Breast epithelium (tissue), 4 donors: ENCODE measurements around the gene HENMT1. TPM values are rescaled to one million over a fixed set of nuclear protein-coding genes. Genes with fewer than 3 reads are reported as not detected.
"Not testable (repeated sequence)": the region's sequence is repeated elsewhere in the genome, so short reads cannot be mapped to it uniquely, and the experiment has no call there.

Experiments used
- DNase-seq, 2 donors: peaks; one replicate each; pipeline ENCODE4 v3.0.0-alpha.2; 2019; ENCODE audit warnings: low spot score in 2 of 2
- H3K27ac ChIP-seq, 2 donors: fragments of 200-600 bp; sonication (generic) in 1 of 2; one replicate each; pipeline ENCODE4 v1.5.1; 2016 to 2019; ENCODE audit warnings: mild to moderate bottlenecking in 1 of 2
- H3K27me3 ChIP-seq, 2 donors: fragments of 200-600 bp; sonication (generic) in 1 of 2; one replicate each; pipeline versions ENCODE4 v1.5.1 to v1.6.0; 2017 to 2019; ENCODE audit warnings: control low read depth in 1 of 2, mild to moderate bottlenecking in 1 of 2
- H3K36me3 ChIP-seq: fragments of 200-600 bp; one replicate; pipeline ENCODE4 v1.5.1; 2019
- H3K4me1 ChIP-seq, 2 donors: fragments of 200-600 bp; sonication (generic); one replicate each; pipeline ENCODE4 v1.5.1; 2016 to 2019; ENCODE audit warnings: control low read depth in 1 of 2
- H3K4me3 ChIP-seq, 3 donors: fragments of 200-600 bp; sonication (generic); 1 replicate in 2 of 3; 2 replicates in 1 of 3; pipeline ENCODE4 v1.5.1; 2016 to 2019; ENCODE audit warnings: mild to moderate bottlenecking in 3 of 3, moderate library complexity in 2 of 3
- H3K9me3 ChIP-seq, 2 donors: fragments of 200-600 bp; sonication (generic) in 1 of 2; one replicate each; pipeline ENCODE4 v1.5.1; 2016 to 2019; ENCODE audit warnings: control low read depth in 1 of 2
- CTCF ChIP-seq, 3 donors: fragments of 450-650 bp; IDR thresholded peaks; one replicate each; pipeline ENCODE4 v1.5.1; 2016 to 2017; ENCODE audit warnings: antibody characterized with exemption in 3 of 3, mild to moderate bottlenecking in 3 of 3, moderate library complexity in 3 of 3
- POLR2A ChIP-seq: fragments of 450-650 bp; IDR thresholded peaks from one replicate; pipeline ENCODE4 v1.6.1; 2016; ENCODE audit warnings: antibody characterized with exemption, mild to moderate bottlenecking, moderate library complexity
- POLR2AphosphoS5 ChIP-seq, 3 donors: sonication (generic); formaldehyde crosslinking; IDR thresholded peaks; one replicate each; pipeline ENCODE4 v1.6.1; 2017; ENCODE audit warnings: antibody characterized with exemption in 3 of 3
- intact Hi-C: fragments of 100-400 bp; cut with DNase I; formaldehyde crosslinking; loops from one replicate; pipeline ENCODE4 v1.15.1; 2023; ENCODE audit warnings: low total_unique reads
- total RNA-seq, 3 donors: library from RNA; depleted of rRNA; stranded (reverse); fragments of >200 nt; gene quantifications; one replicate each; pipeline ENCODE4 v1.1.0, GENCODE V29; 2016

The HENMT1 gene
- total RNA-seq, 3 donors from 2014 or later = 5.2 to 6.9 (median 6.6) TPM

- TF ChIP-seq CTCF (IDR thresholded peaks at IDR 0.05) = no peak
- no peak for TF ChIP-seq POLR2AphosphoS5 (IDR thresholded peaks at IDR 0.05)
- no peak for TF ChIP-seq POLR2A
- Histone ChIP-seq H3K36me3 (no peaks in the 10 kb centered on the region), H3K27ac (peak overlapping the region in 1 of 2 donors; percentile 25), H3K4me1 (peaks cover 0 to 5% of the 10 kb centered on the region in 2 donors), H3K4me3 (no peak overlapping the region), H3K27me3 (no peaks in the 10 kb centered on the region), H3K9me3 (no peaks in the 10 kb centered on the region)
- no peak for DNase-seq
- intact Hi-C loops = loop anchor here (10.0 kb wide), 1 partner anchor 130 kb away; no protein-coding TSS in a partner anchor
Observed at GRCh38 chr1:108644984-108645383, 15.9 kb downstream of the HENMT1 start.

DNA sequence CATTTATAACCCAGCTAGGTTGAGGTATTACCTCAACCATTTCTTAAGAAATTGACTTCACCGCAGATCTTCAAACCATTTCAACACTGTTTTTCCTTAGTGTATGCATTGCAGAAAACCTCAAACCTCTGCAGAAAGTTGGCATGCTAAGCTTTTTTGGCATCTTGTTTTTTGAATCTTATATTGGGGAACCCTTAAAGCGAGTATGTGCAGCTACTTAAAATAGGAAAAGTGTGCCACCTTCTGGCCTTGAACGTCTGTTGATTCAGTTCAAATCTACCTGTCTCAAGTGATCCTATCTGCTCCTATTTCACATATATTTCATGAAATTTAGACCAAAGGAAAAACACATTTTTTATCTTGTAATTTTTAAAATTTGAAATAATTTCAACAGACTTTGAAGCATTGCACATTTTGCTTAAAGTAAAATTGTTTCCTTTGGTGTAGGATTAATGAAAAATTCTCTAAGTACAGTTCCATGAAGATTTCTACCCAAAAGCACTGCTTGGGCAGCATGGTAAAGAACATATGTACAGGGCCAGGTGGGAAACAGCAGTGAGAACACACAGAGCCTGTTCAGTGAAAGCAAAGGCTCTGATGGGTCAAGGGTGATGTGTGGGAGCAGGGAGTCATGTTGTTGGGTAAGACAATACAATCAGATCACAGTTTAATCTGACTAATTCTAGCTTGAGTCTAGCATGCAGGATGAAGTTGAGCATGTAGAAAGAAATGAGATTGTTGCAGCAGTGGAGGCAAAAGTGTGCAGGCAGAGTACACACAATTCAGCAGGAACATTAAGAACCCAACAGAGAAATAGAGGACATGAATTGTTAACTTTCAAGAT, 17.2 kb downstream of the HENMT1 start:
- H3K9me3 ChIP-seq = no peaks in the 10 kb centered on the region
- peak in 1 of 2 donors; percentile 54 for DNase-seq
- no peak overlapping the region for H3K27ac ChIP-seq
- TF ChIP-seq POLR2A (no peak), CTCF (IDR thresholded peaks at IDR 0.05) (peak; percentile 56 to 76 (median 75)), POLR2AphosphoS5 (IDR thresholded peaks at IDR 0.05) (no peak)
- no peak overlapping the region for H3K4me3 ChIP-seq
- intact Hi-C loops = loop anchor here (10.0 kb wide), 1 partner anchor 129 kb away; no protein-coding TSS in a partner anchor
- no peaks in the 10 kb centered on the region for H3K36me3 ChIP-seq
- H3K27me3 ChIP-seq = no peaks in the 10 kb centered on the region
- H3K4me1 ChIP-seq = peaks cover 0 to 5% of the 10 kb centered on the region in 2 donors

DNA sequence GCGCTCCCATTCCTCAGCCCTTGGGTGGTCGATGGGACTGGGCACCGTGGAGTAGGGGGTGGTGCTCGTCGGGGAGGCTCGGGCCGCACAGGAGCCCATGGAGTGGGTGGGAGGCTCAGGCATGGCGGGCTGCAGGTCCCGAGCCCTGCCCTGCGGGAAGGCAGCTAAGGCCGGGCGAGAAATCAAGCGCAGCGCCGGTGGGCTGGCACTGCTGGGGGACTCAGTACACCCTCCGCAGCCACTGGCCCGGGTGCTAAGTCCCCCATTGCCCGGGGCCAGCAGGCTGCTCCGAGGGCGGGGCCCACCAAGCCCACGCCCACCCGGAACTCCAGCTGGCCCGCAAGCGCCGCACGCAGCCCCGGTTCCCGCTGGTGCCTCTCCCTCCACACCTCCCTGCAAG, 20.0 kb downstream of the HENMT1 start:
- H3K27ac ChIP-seq, H3K4me3 ChIP-seq, H3K27me3 ChIP-seq, DNase-seq, H3K36me3 ChIP-seq, H3K4me1 ChIP-seq, H3K9me3 ChIP-seq: not testable (repeated sequence)
- intact Hi-C loops = loop anchor here (10.0 kb wide), 1 partner anchor 126 kb away; no protein-coding TSS in a partner anchor

- H3K36me3 ChIP-seq = no peaks in the 10 kb centered on the region
- no peaks in the 10 kb centered on the region for H3K27me3 ChIP-seq
- no peaks in the 10 kb centered on the region for H3K4me1 ChIP-seq
- TF ChIP-seq POLR2AphosphoS5 (IDR thresholded peaks at IDR 0.05) (no peak), CTCF (IDR thresholded peaks at IDR 0.05) (no peak), POLR2A (no peak)
- no peak overlapping the region for H3K4me3 ChIP-seq
- H3K9me3 ChIP-seq = no peaks in the 10 kb centered on the region
- DNase-seq = no peak
- intact Hi-C loops = loop anchor here (10.0 kb wide), 1 partner anchor 125 kb away; no protein-coding TSS in a partner anchor
- no peak overlapping the region for H3K27ac ChIP-seq
Observed at GRCh38 chr1:108639899-108640560, 20.9 kb downstream of the HENMT1 start.

- Histone ChIP-seq H3K4me3 (no peak overlapping the region), H3K27ac (no peak overlapping the region), H3K4me1 (no peaks in the 10 kb centered on the region), H3K36me3 (no peaks in the 10 kb centered on the region), H3K27me3 (no peaks in the 10 kb centered on the region), H3K9me3 (no peaks in the 10 kb centered on the region)
- TF ChIP-seq CTCF (IDR thresholded peaks at IDR 0.05) = no peak
- TF ChIP-seq POLR2AphosphoS5 (IDR thresholded peaks at IDR 0.05) = no peak
- TF ChIP-seq POLR2A = no peak
- no peak for DNase-seq
- intact Hi-C loops = no loop called here
Observed at GRCh38 chr1:108636876-108637275, 24.0 kb downstream of the HENMT1 start.
